Raji (cell line): ENCODE measurements around the gene CCDC92B.

ENCODE experiments used
- POLR2A ChIP-seq: IDR thresholded peaks from 2 replicates; pipeline ENCODE4 v1.6.1; 2011; ENCODE audit warnings: low read depth, low read length, control low read depth; ENCODE audit not compliant: insufficient read depth

CCDC92B gene

DNA sequence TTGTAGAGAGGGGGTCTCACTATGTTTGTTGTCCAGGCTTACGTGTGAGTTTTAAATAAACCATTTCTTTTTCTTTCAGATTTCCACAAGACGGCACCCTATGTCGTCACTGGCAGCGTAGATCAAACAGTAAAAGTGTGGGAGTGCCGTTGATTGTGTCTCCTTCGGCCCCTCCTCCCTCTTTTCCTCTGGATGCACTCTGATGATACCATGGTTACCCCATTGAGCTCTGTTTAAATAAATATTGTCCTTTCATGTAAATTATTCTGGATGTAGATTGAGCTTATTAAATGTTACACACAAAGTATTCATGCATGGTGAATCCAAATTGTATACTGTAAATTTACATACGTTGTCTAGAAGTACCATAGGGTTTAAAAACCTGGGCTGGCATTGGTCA, 67.8 kb downstream of the CCDC92B start:
- no peak for TF ChIP-seq POLR2A

DNA sequence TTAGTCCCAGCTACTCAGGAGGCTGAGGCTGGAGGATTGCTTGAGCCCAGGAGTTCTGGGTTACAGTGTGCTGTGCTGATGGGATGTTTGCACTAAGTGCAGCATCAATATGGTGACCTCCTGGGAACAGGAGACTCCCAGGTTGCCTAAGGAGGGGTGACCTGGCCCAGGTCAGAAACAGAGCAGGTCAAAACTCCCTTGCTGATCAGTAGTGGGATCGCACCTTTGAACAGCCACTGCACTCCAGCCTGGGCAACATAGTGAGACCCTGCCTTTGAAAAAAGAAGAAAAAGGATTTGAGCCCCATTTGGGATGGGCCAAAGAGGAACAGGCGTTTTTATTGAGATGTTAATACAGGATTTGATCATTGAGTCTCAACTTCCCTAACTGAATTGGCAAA, 68.5 kb downstream of the CCDC92B start:
- no peak for TF ChIP-seq POLR2A
